MCF 10A (cell line): ENCODE results near the gene PPP2CA. TPM values are rescaled to one million over a fixed set of nuclear protein-coding genes. Genes with fewer than 3 reads are reported as not detected.

Experiments used
- BruUV-seq: library from RNA; stranded (reverse); fragments of 400-500 nt; replicated peaks from 2 replicates; lab custom pipeline; 2021; lab: Mats Ljungman, UMichigan
- CTCF ChIA-PET: fragments of 300-600 bp; sonication (Branson Sonifier 250); formaldehyde crosslinking; extraction: SDS; loops from one replicate; lab custom pipeline; 2021; ENCODE audit warnings: antibody characterized with exemption, inconsistent platforms; lab: Yijun Ruan, JAX
- POLR2A ChIA-PET: fragments of 300-600, 350-650 bp; sonication (Branson Sonifier 250); formaldehyde crosslinking; extraction: SDS; loops from one replicate; lab custom pipeline; 2020; ENCODE audit warnings: antibody characterized with exemption, inconsistent platforms; lab: Yijun Ruan, JAX
- DNase-seq: peaks from one replicate; pipeline ENCODE4 v3.0.0-alpha.2; 2018; ENCODE audit not compliant: unreplicated experiment
- H3K27ac Mint-ChIP-seq: one replicate; pipeline ENCODE4 v1.8.0; 2022; ENCODE audit warnings: mild to moderate bottlenecking, low read depth, mixed read lengths; ENCODE audit not compliant: unreplicated experiment
- H3K27me3 Mint-ChIP-seq: one replicate; pipeline ENCODE4 v1.8.0; 2022; ENCODE audit warnings: mixed read lengths; ENCODE audit not compliant: insufficient read depth, unreplicated experiment
- H3K36me3 Mint-ChIP-seq: one replicate; pipeline ENCODE4 v1.8.0; 2022; ENCODE audit warnings: mild to moderate bottlenecking, moderate library complexity, mixed read lengths; ENCODE audit not compliant: insufficient read depth, unreplicated experiment
- H3K4me1 Mint-ChIP-seq: one replicate; pipeline ENCODE4 v1.8.0; 2022; ENCODE audit warnings: mixed read lengths; ENCODE audit not compliant: insufficient read depth, unreplicated experiment
- H3K4me3 Mint-ChIP-seq: one replicate; pipeline ENCODE4 v1.8.0; 2022; ENCODE audit warnings: mild to moderate bottlenecking, moderate library complexity, mixed read lengths; ENCODE audit not compliant: unreplicated experiment
- H3K9me3 Mint-ChIP-seq: one replicate; pipeline ENCODE4 v1.8.0; 2022; ENCODE audit warnings: mixed read lengths; ENCODE audit not compliant: unreplicated experiment
- intact Hi-C: fragments of 100-400 bp; cut with micrococcal nuclease; formaldehyde crosslinking; loops from 2 replicates; pipeline ENCODE4 v1.14.1; 2022
- total RNA-seq: library from RNA; stranded (reverse); gene quantifications from 2 replicates; pipeline ENCODE4 v1.2.3, GENCODE V29; 2022
- TF ChIP-seq, protein P1 (sequence below): fragments of 200-600 bp; IDR thresholded peaks from one replicate; pipeline ENCODE4 v1.8.0; 2022; ENCODE audit warnings: antibody characterized with exemption, mild to moderate bottlenecking; ENCODE audit not compliant: unreplicated experiment

Gene PPP2CA
- total RNA-seq, 1 experiment from 2014 or later = 317 TPM

GRCh38 chr5:134252671-134253070, 26.8 kb upstream of the PPP2CA start:
- BruUV-seq = no TSS peak

GRCh38 chr5:134250949-134251348, 25.1 kb upstream of the PPP2CA start:
- CTCF ChIA-PET = interaction anchor here (0.7 to 0.8 kb wide), 2 partner anchors 38 to 86 kb away, joined by 3 to 4 read pairs; no protein-coding TSS in a partner anchor
- no peak for DNase-seq
- no peak overlapping the region for H3K27ac Mint-ChIP-seq
- intact Hi-C loops = no loop called here
- H3K36me3 Mint-ChIP-seq = no peaks in the 10 kb centered on the region
- no TSS peak for BruUV-seq
- POLR2A ChIA-PET = interaction anchor here (0.7 to 5.9 kb wide), 4 partner anchors 16 to 121 kb away, joined by 3 to 24 read pairs (median 4); partner anchors contain the start of gene UBE2B
- no peaks in the 10 kb centered on the region for H3K27me3 Mint-ChIP-seq
- TF ChIP-seq, protein P1, sequence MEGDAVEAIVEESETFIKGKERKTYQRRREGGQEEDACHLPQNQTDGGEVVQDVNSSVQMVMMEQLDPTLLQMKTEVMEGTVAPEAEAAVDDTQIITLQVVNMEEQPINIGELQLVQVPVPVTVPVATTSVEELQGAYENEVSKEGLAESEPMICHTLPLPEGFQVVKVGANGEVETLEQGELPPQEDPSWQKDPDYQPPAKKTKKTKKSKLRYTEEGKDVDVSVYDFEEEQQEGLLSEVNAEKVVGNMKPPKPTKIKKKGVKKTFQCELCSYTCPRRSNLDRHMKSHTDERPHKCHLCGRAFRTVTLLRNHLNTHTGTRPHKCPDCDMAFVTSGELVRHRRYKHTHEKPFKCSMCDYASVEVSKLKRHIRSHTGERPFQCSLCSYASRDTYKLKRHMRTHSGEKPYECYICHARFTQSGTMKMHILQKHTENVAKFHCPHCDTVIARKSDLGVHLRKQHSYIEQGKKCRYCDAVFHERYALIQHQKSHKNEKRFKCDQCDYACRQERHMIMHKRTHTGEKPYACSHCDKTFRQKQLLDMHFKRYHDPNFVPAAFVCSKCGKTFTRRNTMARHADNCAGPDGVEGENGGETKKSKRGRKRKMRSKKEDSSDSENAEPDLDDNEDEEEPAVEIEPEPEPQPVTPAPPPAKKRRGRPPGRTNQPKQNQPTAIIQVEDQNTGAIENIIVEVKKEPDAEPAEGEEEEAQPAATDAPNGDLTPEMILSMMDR = no peak
- no peaks in the 10 kb centered on the region for H3K9me3 Mint-ChIP-seq
- peaks cover 52% of the 10 kb centered on the region for H3K4me1 Mint-ChIP-seq
- H3K4me3 Mint-ChIP-seq = no peak overlapping the region

More at GRCh38 chr5:134252671-134253070, 26.8 kb upstream of the PPP2CA start:
- H3K4me3 Mint-ChIP-seq = no peak overlapping the region
- intact Hi-C loops = no loop called here
- H3K36me3 Mint-ChIP-seq = no peaks in the 10 kb centered on the region
- no peaks in the 10 kb centered on the region for H3K9me3 Mint-ChIP-seq
- ChIA-PET POLR2A (interaction anchor here (0.6 to 2.6 kb wide), 4 partner anchors 8 to 259 kb away, joined by 3 to 21 read pairs (median 6); partner anchors contain the start of genes PPP2CA and SKP1), CTCF (interaction anchor here (0.5 to 1.0 kb wide), 3 partner anchors 37 to 214 kb away, joined by 3 to 4 read pairs (median 3); no protein-coding TSS in a partner anchor)
- no peaks in the 10 kb centered on the region for H3K27me3 Mint-ChIP-seq
- DNase-seq = peak; percentile 73
- peaks cover 42% of the 10 kb centered on the region for H3K4me1 Mint-ChIP-seq
- H3K27ac Mint-ChIP-seq = no peak overlapping the region
- TF ChIP-seq, protein P1 = no peak

DNA sequence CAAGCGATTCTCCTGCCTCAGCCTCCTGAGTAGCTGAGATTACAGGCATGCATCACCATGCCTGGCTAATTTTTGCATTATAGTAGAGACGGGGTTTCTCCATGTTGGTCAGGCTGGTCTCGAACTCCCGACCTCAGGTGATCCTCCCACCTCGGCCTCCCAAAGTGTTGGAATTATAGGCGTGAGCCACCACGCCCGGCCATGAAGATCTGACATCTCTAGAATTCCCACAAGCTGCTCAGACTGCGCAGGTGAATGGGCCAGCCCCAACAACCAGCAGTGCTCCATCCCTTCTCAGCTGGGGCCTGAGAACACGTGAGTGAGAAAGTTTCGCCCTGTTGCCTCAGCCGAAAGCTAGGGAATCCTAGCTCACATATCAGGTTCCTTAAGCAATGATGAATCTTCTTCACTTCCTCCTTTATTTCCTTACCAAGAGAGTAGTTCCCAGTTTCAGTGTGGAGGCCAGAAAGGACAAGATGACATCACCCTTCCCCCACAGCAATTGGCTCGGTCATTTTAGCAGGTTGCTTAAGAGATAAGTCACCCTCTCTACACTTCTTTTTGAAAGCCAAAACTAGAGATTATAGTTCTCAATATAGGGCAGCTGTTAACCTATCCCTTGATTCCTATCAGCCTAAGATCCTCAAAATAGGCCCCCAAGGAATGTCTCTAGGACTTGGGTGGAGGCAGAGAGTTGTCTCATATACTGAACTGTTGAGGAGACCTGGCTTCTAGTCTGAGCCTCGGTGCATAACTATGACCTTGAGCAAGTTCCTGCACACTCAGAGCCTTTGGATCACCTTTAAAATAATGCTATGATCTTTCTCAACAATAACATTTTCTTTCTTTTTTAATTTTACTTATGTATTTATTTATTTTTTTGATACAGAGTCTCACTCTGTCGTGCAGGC, 23.9 kb upstream of the PPP2CA start:
- Mint-ChIP-seq H3K9me3 (no peaks in the 10 kb centered on the region), H3K27me3 (no peaks in the 10 kb centered on the region), H3K4me1 (peaks cover 51% of the 10 kb centered on the region), H3K27ac (peak overlapping the region; percentile 54), H3K36me3 (no peaks in the 10 kb centered on the region), H3K4me3 (no peak overlapping the region)
- no TSS peak for BruUV-seq
- DNase-seq = peak; percentile 59
- intact Hi-C loops = no loop called here
- POLR2A ChIA-PET = interaction anchor here (0.6 to 10.1 kb wide), 3 partner anchors 17 to 26 kb away, joined by 4 to 349 read pairs (median 24); partner anchors contain the start of gene PPP2CA
- CTCF ChIA-PET = interaction anchor here (0.5 to 7.8 kb wide), 5 partner anchors 10 to 342 kb away, joined by 3 to 47 read pairs (median 4); partner anchors contain the start of gene PPP2CA
- TF ChIP-seq, protein P1 = no peak

DNA sequence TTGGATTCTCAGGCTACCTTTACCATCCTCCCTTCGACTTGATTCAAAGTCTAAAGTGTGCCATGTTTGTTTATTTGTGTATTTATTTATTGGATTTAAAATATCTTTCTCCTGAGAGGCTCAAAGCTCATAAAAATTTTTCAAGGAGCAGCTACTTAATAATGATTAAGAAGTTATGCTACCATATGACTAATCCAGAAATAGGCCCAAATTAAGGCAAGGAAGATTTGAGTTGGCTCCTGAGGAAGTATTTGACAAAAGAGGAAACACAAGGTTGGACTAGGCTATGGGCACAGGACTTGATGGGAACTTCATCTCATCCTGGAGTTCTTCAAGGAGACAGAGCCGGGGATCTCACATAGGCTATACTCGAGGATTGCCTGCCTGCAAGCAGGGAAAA, 22.4 kb upstream of the PPP2CA start:
- POLR2A ChIA-PET = interaction anchor here (1.0 to 10.1 kb wide), 8 partner anchors 8 to 123 kb away, joined by 3 to 349 read pairs (median 9); partner anchors contain the start of genes PPP2CA, SKP1 and UBE2B
- TF ChIP-seq, protein P1 = no peak
- Mint-ChIP-seq H3K36me3 (no peaks in the 10 kb centered on the region), H3K4me1 (peaks cover 45% of the 10 kb centered on the region), H3K27ac (no peak overlapping the region), H3K9me3 (no peaks in the 10 kb centered on the region), H3K27me3 (no peaks in the 10 kb centered on the region), H3K4me3 (no peak overlapping the region)
- intact Hi-C loops = no loop called here
- no TSS peak for BruUV-seq
- no peak for DNase-seq
- CTCF ChIA-PET = interaction anchor here (0.6 to 7.8 kb wide), 7 partner anchors 21 to 824 kb away, joined by 3 to 47 read pairs (median 4); partner anchors contain the start of gene PPP2CA
